NCI-H2196 treated with DMSO at 0.1 percent for 48 hours (cell line): ENCODE data around the gene LRRK2.
"Not testable (repeated sequence)": the region's sequence is repeated elsewhere in the genome, so short reads cannot be mapped to it uniquely, and the experiment has no call there.

Experiments used
- DNase-seq: peaks from one replicate; lab custom pipeline; 2025; ENCODE audit not compliant: unreplicated experiment; lab: John Stamatoyannopoulos, UW

The LRRK2 gene

DNA sequence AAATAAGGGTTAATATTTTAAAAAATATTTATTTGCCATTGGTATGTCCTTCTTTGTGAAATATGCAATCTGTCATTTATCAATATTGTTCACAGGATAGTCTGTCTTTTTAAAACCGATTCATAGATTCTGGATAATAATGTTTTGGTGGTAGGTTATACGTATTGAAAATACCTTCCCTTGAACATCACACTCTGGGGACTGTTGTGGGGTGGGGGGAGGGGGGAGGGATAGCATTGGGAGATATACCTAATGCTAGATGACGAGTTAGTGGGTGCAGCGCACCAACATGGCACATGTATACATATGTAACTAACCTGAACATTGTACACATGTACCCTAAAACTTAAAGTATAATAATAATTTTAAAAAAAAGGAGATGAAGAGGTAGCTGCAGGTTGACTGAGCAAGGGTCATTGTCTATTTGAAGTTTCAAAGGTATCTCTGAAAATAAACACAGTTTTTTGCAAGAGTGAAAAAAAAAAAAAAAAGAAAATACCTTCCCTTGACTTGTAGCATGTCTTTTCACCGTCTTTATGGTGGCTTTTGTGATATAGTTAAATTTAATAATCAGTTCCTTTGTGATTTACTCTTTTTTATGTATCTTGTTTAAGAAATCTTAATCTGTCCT is 19.8 kb downstream of the LRRK2 start:
- DNase-seq = not testable (repeated sequence)

DNA sequence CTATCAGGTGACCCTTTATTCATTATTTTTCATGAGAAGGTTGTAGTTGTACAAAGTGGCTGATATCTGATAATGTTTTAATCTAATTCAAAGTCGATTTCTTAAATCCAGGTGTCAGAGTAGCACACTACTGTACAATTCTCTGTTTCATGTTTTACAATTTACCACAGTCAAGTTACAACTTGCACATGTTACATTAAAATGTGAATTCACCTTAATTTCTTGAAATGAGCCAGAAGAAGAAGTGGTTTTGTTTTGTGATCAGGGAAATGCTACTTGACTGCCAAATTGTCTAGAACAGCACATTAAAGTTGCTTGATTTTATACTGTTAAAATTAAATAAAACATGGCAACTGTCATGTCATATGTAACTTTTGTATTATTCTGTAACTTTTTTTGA is 23.2 kb downstream of the LRRK2 start:
- DNase-seq = no peak

GRCh38 chr12:40248585-40249297 is 23.9 kb downstream of the LRRK2 start:
- DNase-seq = no peak

GRCh38 chr12:40250652-40251051 is 25.9 kb downstream of the LRRK2 start:
- not testable (repeated sequence) for DNase-seq

DNA sequence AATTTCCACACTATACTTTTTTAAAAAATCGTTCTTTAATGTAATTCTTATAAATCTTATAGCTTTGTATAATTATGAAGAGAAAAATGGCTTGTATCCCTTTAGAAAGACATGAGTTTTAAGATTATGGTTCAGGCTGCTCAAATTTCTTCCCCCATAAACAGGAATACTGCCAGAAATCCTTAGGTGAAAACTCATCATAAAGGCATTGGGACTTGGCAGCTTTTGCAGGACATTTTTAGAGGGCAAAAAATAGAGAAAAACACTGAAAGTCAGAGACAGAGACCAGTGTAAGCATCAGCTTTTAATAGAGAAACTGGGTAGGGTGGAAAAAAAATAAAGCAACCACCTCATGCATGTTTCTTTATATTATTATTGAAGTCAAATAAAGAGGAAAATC is 29.1 kb downstream of the LRRK2 start:
- no peak for DNase-seq

DNA sequence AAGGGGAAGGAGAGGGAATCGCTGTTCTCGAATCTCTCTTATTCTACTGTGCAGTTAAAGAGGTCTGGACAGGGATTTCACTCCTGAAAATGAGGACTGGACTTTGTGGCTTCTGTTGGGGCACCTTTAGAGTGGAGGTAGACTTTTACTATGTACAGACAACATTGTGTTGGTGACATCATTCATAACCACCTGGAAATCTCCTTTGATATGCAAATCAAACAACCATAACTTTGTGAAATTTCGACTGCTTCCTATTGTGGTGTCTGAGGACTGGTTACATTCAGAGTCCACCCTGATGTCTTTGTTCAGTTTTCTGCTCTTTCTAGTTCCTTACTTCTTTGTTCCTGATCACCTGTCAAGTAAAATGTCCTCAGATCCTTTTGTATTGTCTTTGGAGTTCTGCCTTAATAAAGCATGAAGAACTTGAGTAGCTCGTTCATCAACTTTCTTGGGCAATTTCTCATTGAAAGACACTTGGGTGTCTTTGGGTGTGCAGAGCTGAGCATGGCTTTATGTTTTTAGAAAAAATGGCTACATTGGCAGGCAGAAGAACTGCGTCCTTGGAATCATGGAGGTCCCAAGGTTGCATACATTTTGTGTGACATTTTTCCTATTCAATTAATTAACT is 29.8 kb downstream of the LRRK2 start:
- no peak for DNase-seq

DNA sequence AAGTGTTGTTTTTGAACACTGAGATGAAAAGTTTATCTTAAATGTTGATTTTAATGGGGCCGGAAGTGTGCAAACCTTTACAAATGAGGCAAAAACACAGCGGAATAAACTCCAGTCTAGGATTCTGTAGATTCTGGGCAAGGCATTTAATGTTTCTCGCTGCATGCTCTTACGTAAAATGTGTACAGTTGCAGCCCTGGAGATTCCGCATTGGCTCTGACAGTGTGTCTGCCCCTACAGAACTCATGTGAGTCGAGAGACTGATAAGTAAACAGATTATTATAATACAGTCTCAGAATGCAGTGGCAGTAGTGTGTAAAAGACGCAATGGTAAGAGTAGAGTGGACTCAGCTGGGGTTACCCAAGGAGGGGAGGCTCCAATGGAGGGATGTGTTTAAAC is 33.6 kb downstream of the LRRK2 start:
- DNase-seq = no peak

GRCh38 chr12:40261937-40262336 is 37.1 kb downstream of the LRRK2 start:
- no peak for DNase-seq

DNA sequence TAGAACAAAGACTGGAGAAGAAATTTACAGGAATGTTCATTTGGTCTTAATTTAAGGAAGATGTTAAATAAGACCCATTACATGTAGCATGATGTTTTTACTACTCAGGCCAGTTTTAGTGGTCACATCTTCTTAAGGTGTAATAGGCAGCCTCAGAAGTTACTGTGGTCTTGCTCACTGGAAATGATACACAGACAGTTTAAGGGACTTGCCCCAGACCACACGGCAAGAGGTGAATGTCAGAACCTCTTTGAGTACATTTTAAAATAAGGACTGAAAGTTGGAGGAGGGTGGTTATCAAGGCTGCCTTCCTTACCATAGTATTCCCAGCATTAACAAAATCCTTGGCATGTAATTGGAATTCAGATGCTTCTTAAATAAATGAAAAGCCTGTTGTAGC is 37.9 kb downstream of the LRRK2 start:
- DNase-seq = no peak

DNA sequence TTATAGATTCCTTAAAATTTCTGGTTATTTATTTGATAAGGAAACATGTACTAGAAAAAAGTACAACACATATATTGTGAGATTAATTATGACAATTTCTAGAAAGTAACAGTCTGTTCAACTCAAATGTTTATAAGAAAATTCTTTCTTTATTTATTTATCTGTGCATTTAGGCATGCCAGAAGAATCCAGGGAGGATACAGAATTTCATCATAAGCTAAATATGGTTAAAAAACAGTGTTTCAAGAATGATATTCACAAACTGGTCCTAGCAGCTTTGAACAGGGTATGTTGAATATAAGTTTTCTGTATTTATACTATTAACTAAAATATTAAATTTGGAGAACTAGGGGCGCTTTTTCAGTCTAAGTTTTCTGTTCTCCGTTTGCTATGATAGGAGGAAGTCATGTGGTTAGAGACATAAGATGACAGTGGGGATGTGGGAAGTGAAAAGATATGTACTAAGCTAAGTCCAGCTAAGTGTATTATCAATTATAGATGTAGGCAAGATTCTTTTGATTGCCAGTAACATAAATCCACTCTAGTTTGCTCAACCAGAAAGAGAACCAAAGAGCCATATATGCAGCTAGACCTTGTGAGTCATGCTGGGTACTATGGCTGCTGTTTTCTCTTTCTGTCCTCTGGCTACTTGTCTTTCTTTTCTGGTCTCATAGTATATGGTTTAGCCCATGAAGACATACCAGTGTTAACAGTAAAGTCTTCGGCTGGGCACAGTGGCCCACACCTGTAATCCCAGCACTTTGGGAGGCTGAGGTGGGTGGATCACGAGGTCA is 39.0 kb downstream of the LRRK2 start:
- no peak for DNase-seq

DNA sequence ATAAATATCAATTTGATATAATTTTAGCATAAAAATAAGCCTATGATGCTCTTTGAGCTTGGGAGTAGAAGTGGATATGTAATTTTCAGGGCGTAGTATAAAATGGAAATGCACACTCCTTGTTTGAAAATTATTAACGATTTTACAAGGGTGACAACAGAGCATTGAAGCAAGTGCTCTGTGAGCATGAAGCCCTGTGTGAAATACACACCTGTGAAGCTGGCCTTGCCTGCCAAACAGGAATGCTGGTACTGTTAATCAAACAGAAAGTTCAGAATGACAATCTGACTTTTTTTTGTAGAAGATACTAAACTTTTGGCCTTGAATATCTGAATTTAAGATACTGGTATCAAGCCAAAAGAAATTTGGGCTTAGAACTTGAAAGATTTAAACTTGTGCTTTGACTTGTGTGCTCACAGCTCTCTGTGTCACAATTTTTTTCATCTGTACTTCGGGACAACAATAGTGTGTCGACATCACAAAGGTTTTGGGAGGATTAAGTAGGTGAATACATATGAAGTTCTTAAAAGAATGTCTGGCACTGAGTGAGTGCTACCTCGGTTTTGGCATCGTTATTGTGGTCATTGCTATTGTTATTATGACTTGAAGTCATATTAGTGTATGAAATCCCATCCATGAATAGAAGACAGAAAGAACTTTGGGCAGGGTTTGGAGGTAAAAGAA is 47.3 kb downstream of the LRRK2 start:
- DNase-seq = no peak

GRCh38 chr12:40281791-40282364 is 57.1 kb downstream of the LRRK2 start:
- no peak for DNase-seq

GRCh38 chr12:40286583-40286982 is 61.8 kb downstream of the LRRK2 start:
- DNase-seq = no peak

- no peak for DNase-seq
These were observed 62.7 kb downstream of the LRRK2 start for GRCh38 chr12:40287369-40287975.

DNA sequence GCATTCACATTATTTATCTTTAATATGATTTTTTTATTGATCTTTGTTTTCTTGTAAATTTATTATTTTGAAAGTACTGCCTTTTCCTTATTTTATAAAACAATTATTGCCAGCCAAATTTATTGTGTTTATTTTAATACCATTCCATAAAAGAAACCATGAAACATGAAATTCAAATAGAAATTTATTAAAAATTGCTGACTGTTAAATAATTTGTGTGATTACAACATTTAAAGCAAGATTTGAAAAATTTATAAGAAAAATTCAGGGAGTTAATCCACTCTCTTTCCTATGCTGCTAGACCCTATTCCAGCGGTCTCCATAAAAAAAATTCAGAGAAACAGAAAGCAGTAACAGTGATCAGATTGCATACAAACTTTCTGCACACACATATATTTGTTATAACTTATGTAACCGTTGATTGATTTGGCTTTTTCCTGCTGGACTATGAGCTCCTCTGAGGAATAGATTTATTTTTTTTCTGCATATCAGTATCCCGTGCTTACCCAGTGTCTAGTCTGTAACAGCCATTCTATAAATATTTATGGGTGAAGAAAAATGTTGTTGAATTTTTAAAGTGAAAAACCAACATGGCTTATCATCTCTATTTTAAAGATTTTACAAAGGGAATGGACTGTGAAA is 68.1 kb downstream of the LRRK2 start:
- DNase-seq = no peak

DNA sequence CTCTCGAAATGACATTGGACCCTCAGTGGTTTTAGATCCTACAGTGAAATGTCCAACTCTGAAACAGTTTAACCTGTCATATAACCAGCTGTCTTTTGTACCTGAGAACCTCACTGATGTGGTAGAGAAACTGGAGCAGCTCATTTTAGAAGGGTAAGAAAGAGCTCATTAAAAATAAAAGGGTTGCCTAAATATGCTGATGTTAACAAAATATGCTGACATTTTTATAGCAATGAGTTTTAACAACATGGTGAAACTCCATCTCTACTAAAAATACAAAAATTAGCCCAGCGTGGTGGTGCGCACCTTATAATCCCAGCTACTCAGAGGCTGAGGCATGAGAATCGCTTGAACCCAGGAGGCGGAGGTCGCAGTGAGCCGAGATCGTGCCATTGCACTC is 73.5 kb downstream of the LRRK2 start:
- no peak for DNase-seq

- DNase-seq = no peak
These were observed 75.7 kb downstream of the LRRK2 start for GRCh38 chr12:40300490-40300889.

GRCh38 chr12:40309001-40309400 is 84.2 kb downstream of the LRRK2 start:
- no peak for DNase-seq

GRCh38 chr12:40310211-40310610 is 85.4 kb downstream of the LRRK2 start:
- no peak for DNase-seq

GRCh38 chr12:40312196-40312595 is 87.4 kb downstream of the LRRK2 start:
- no peak for DNase-seq
